Stimulated activated CD8-positive, alpha-beta memory T cell treated with anti-CD3 and anti-CD28 coated beads, Interleukin-15, amount 100 ng/mL, for 1 hour (primary cell): ENCODE data around the gene PIWIL4.

Experiments used
- DNase-seq: peaks from one replicate; pipeline ENCODE4 v3.0.0-alpha.2; 2020; ENCODE audit warnings: low read depth

The PIWIL4 gene

GRCh38 chr11:94662846-94663390 is 95.8 kb downstream of the PIWIL4 start:
- no peak for DNase-seq

- no peak for DNase-seq
Observed at GRCh38 chr11:94664346-94664745, 97.2 kb downstream of the PIWIL4 start.

- no peak for DNase-seq
Observed at GRCh38 chr11:94665116-94665659, 98.0 kb downstream of the PIWIL4 start.

- no peak for DNase-seq
Observed at GRCh38 chr11:94666792-94667721, 99.9 kb downstream of the PIWIL4 start.

GRCh38 chr11:94668212-94668793 is 101.1 kb downstream of the PIWIL4 start:
- DNase-seq = no peak

GRCh38 chr11:94669023-94669422 is 101.9 kb downstream of the PIWIL4 start:
- DNase-seq = no peak
